ENCODE results near the gene TMEM9. TPM values are rescaled to one million over a fixed set of nuclear protein-coding genes. Genes with fewer than 3 reads are reported as not detected.

The TMEM9 gene
- total RNA-seq, 2 donors from 2014 or later = 145 to 156 TPM

DNA sequence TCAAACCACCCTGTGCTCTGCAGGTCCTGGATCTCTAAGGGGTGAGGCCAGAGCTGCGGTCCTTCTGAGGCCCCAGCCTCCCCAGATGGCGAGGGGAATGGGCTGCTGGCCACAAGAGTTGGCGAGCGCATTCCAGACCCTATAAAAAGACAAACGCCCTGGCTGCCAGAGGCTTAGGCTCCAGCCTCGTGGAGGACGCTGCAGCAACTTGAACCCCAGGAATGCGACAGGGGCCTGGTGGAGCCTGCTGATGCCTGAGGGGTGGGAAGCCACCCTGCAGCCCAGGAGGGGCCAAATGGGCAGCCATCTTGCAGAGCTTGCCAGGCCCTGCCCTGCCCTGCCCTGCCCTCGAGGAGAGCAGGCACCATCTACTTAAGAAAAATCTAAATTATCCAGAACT is 50.6 kb downstream of the TMEM9 start:
- Histone ChIP-seq H3K27ac (ENCODE audit: low read depth, low read length) (no peak overlapping the region), H3K4me1 (ENCODE audit: control insufficient read depth, insufficient read depth, low read length) (no peaks in the 10 kb centered on the region), H3K9me3 (ENCODE audit: control insufficient read depth, low read length) (no peaks in the 10 kb centered on the region), H3K4me3 (ENCODE audit: low read length) (no peak overlapping the region), H3K36me3 (ENCODE audit: control insufficient read depth, insufficient read depth, low read length) (no peaks in the 10 kb centered on the region), H3K27me3 (ENCODE audit: control insufficient read depth, insufficient read depth, low read length, poor library complexity, severe bottlenecking) (no peaks in the 10 kb centered on the region), H3K9ac (ENCODE audit: extremely low read depth, low read length, poor library complexity, severe bottlenecking) (no peak overlapping the region)
- DNase-seq = no peak
- H3K4me3 Mint-ChIP-seq = no peak overlapping the region
- H3K27ac Mint-ChIP-seq = no peak overlapping the region
- TF ChIP-seq, protein P1, sequence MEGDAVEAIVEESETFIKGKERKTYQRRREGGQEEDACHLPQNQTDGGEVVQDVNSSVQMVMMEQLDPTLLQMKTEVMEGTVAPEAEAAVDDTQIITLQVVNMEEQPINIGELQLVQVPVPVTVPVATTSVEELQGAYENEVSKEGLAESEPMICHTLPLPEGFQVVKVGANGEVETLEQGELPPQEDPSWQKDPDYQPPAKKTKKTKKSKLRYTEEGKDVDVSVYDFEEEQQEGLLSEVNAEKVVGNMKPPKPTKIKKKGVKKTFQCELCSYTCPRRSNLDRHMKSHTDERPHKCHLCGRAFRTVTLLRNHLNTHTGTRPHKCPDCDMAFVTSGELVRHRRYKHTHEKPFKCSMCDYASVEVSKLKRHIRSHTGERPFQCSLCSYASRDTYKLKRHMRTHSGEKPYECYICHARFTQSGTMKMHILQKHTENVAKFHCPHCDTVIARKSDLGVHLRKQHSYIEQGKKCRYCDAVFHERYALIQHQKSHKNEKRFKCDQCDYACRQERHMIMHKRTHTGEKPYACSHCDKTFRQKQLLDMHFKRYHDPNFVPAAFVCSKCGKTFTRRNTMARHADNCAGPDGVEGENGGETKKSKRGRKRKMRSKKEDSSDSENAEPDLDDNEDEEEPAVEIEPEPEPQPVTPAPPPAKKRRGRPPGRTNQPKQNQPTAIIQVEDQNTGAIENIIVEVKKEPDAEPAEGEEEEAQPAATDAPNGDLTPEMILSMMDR (conservative IDR thresholded peaks at IDR 0.05) = no peak
- 80 to 84% methylated on average over 2 to 9 of the region's 9 CpGs for WGBS, 2 experiments (ENCODE audit: insufficient coverage in 1 of 2, insufficient read length in 1 of 2)
- peaks cover 7% of the 10 kb centered on the region for H3K27me3 Mint-ChIP-seq (ENCODE audit: insufficient read depth)
- no peaks in the 10 kb centered on the region for H3K36me3 Mint-ChIP-seq (ENCODE audit: low read depth)
- no peaks in the 10 kb centered on the region for H3K9me3 Mint-ChIP-seq
- peaks cover 8% of the 10 kb centered on the region for H3K4me1 Mint-ChIP-seq

- H3K27ac Mint-ChIP-seq = no peak overlapping the region
- WGBS, 2 experiments (ENCODE audit: insufficient coverage in 1 of 2, insufficient read length in 1 of 2) = 84 to 98% methylated on average over 5 to 10 of the region's 12 CpGs
- no peak overlapping the region for H3K4me3 Mint-ChIP-seq
- peaks cover 10% of the 10 kb centered on the region for H3K27me3 Mint-ChIP-seq (ENCODE audit: insufficient read depth)
- no peaks in the 10 kb centered on the region for H3K9me3 ChIP-seq (ENCODE audit: control insufficient read depth, low read length)
- no peak for DNase-seq
- no peaks in the 10 kb centered on the region for H3K36me3 Mint-ChIP-seq (ENCODE audit: low read depth)
- no peak overlapping the region for H3K27ac ChIP-seq (ENCODE audit: low read depth, low read length)
- no peaks in the 10 kb centered on the region for H3K4me1 ChIP-seq (ENCODE audit: control insufficient read depth, insufficient read depth, low read length)
- no peaks in the 10 kb centered on the region for H3K27me3 ChIP-seq (ENCODE audit: control insufficient read depth, insufficient read depth, low read length, poor library complexity, severe bottlenecking)
- no peaks in the 10 kb centered on the region for H3K9me3 Mint-ChIP-seq
- no peak overlapping the region for H3K9ac ChIP-seq (ENCODE audit: extremely low read depth, low read length, poor library complexity, severe bottlenecking)
- no peaks in the 10 kb centered on the region for H3K4me1 Mint-ChIP-seq
- H3K4me3 ChIP-seq (ENCODE audit: low read length) = no peak overlapping the region
- TF ChIP-seq, protein P1 (conservative IDR thresholded peaks at IDR 0.05) = no peak
- no peaks in the 10 kb centered on the region for H3K36me3 ChIP-seq (ENCODE audit: control insufficient read depth, insufficient read depth, low read length)
Observed at GRCh38 chr1:201100169-201100930, 53.9 kb downstream of the TMEM9 start.

GRCh38 chr1:201098992-201099677 is 55.1 kb downstream of the TMEM9 start:
- no peaks in the 10 kb centered on the region for H3K36me3 Mint-ChIP-seq (ENCODE audit: low read depth)
- Histone ChIP-seq H3K4me1 (ENCODE audit: control insufficient read depth, insufficient read depth, low read length) (no peaks in the 10 kb centered on the region), H3K9ac (ENCODE audit: extremely low read depth, low read length, poor library complexity, severe bottlenecking) (no peak overlapping the region), H3K27me3 (ENCODE audit: control insufficient read depth, insufficient read depth, low read length, poor library complexity, severe bottlenecking) (no peaks in the 10 kb centered on the region), H3K9me3 (ENCODE audit: control insufficient read depth, low read length) (no peaks in the 10 kb centered on the region), H3K4me3 (ENCODE audit: low read length) (no peak overlapping the region), H3K36me3 (ENCODE audit: control insufficient read depth, insufficient read depth, low read length) (no peaks in the 10 kb centered on the region), H3K27ac (ENCODE audit: low read depth, low read length) (no peak overlapping the region)
- no peak overlapping the region for H3K4me3 Mint-ChIP-seq
- no peaks in the 10 kb centered on the region for H3K9me3 Mint-ChIP-seq
- TF ChIP-seq, protein P1 (conservative IDR thresholded peaks at IDR 0.05) = no peak
- DNase-seq = no peak
- peaks cover 8% of the 10 kb centered on the region for H3K27me3 Mint-ChIP-seq (ENCODE audit: insufficient read depth)
- WGBS, 2 experiments (ENCODE audit: insufficient coverage in 1 of 2, insufficient read length in 1 of 2) = 74 to 84% methylated on average over 3 to 4 of the region's 5 CpGs
- H3K4me1 Mint-ChIP-seq = no peaks in the 10 kb centered on the region
- no peak overlapping the region for H3K27ac Mint-ChIP-seq

All from endodermal cell (in vitro differentiated cells).